ENCODE measurements around the gene BHLHA15.

DNA sequence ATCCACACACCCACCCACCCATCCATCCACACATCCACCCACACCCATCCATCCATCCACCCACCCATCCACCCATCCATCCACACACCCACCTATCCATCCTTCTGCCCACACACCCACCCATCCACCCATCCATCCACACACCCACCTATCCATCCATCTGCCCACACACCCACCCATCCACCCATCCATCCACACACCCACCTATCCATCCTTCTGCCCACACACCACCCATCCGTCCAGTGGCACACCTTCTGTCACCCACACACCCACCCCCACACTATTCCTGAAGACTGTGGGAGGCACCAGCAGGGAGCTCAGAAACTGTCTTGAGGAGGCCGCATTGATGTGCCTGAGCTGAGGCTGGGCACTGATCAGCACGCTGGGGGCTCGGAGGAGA is 31.7 kb downstream of the BHLHA15 start:
- TF ChIP-seq, protein P1, sequence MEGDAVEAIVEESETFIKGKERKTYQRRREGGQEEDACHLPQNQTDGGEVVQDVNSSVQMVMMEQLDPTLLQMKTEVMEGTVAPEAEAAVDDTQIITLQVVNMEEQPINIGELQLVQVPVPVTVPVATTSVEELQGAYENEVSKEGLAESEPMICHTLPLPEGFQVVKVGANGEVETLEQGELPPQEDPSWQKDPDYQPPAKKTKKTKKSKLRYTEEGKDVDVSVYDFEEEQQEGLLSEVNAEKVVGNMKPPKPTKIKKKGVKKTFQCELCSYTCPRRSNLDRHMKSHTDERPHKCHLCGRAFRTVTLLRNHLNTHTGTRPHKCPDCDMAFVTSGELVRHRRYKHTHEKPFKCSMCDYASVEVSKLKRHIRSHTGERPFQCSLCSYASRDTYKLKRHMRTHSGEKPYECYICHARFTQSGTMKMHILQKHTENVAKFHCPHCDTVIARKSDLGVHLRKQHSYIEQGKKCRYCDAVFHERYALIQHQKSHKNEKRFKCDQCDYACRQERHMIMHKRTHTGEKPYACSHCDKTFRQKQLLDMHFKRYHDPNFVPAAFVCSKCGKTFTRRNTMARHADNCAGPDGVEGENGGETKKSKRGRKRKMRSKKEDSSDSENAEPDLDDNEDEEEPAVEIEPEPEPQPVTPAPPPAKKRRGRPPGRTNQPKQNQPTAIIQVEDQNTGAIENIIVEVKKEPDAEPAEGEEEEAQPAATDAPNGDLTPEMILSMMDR (IDR thresholded peaks at IDR 0.05), result no peak
- no peak for TF ChIP-seq POLR2A (IDR thresholded peaks at IDR 0.05)
